Neuronal stem cell (in vitro differentiated cells): ENCODE measurements around the gene PRDM11.

Experiments
- DNase-seq: peaks from one replicate; pipeline ENCODE4 v3.0.0-alpha.2; 2013; ENCODE audit warnings: low spot score
- H2AFZ ChIP-seq: one replicate; pipeline ENCODE4 v1.6.1; 2013; ENCODE audit warnings: mild to moderate bottlenecking, low read length, inconsistent platforms
- H2AK5ac ChIP-seq: 2 replicates; pipeline ENCODE4 v1.6.1; 2013; ENCODE audit warnings: low read depth, mild to moderate bottlenecking, inconsistent platforms, low read length, moderate library complexity, mixed read lengths
- H2BK120ac ChIP-seq: 2 replicates; pipeline ENCODE4 v1.6.1; 2013; ENCODE audit warnings: low read depth, mild to moderate bottlenecking, inconsistent platforms, low read length, moderate library complexity, mixed read lengths
- H2BK12ac ChIP-seq: one replicate; pipeline ENCODE4 v1.6.1; 2013; ENCODE audit warnings: low read length, inconsistent platforms
- H2BK15ac ChIP-seq: 2 replicates; pipeline ENCODE4 v1.6.1; 2013; ENCODE audit warnings: mild to moderate bottlenecking, low read length, inconsistent platforms, mixed read lengths
- H2BK5ac ChIP-seq: one replicate; pipeline ENCODE4 v1.6.1; 2013; ENCODE audit warnings: inconsistent platforms, mild to moderate bottlenecking, low read length, moderate library complexity
- H3K14ac ChIP-seq: one replicate; pipeline ENCODE4 v1.6.1; 2013; ENCODE audit warnings: low read length, inconsistent platforms
- H3K18ac ChIP-seq: 2 replicates; pipeline ENCODE4 v1.6.1; 2013; ENCODE audit warnings: low read length, inconsistent platforms
- H3K23ac ChIP-seq: 2 replicates; pipeline ENCODE4 v1.6.1; 2013; ENCODE audit warnings: low read depth, mild to moderate bottlenecking, mixed read lengths, low read length, inconsistent platforms; ENCODE audit not compliant: poor library complexity
- H3K27ac ChIP-seq: replicated peaks from 3 replicates; pipeline ENCODE4 v1.5.1; 2013; ENCODE audit warnings: low read length, inconsistent platforms
- H3K27me3 ChIP-seq, 3 experiments: 2 replicates each; pipeline ENCODE4 v1.6.1; 2013; ENCODE audit warnings: low read length in 3 of 3, mild to moderate bottlenecking in 2 of 3, inconsistent platforms in 1 of 3, low read depth in 1 of 3, mixed read lengths in 1 of 3, moderate library complexity in 1 of 3; ENCODE audit not compliant: control insufficient read depth in 3 of 3, insufficient read depth in 3 of 3
- H3K36me3 ChIP-seq, 2 donors: replicated peaks in 1 of 2; 2 replicates each; pipeline ENCODE4 v1.6.1; 2013; ENCODE audit warnings: low read length in 2 of 2; ENCODE audit not compliant: control insufficient read depth in 2 of 2, insufficient read depth in 2 of 2
- H3K4ac ChIP-seq: 2 replicates; pipeline ENCODE4 v1.6.1; 2013; ENCODE audit warnings: inconsistent platforms, mild to moderate bottlenecking, low read length, moderate library complexity
- H3K4me1 ChIP-seq, 2 donors: 1 replicate in 1 of 2; 2 replicates in 1 of 2; pipeline ENCODE4 v1.6.1; 2013; ENCODE audit warnings: low read length in 2 of 2, low read depth in 1 of 2; ENCODE audit not compliant: control insufficient read depth in 2 of 2, insufficient read depth in 1 of 2
- H3K4me2 ChIP-seq: one replicate; pipeline ENCODE4 v1.6.1; 2013; ENCODE audit warnings: mild to moderate bottlenecking, low read length, inconsistent platforms; ENCODE audit not compliant: insufficient read depth, poor library complexity, severe bottlenecking
- H3K4me3 ChIP-seq, 2 donors: 2 replicates each; pipeline ENCODE4 v1.5.1; 2013; ENCODE audit warnings: low read length in 2 of 2, mild to moderate bottlenecking in 2 of 2, inconsistent platforms in 1 of 2, moderate library complexity in 1 of 2
- H3K79me1 ChIP-seq: one replicate; pipeline ENCODE4 v1.6.1; 2013; ENCODE audit warnings: low read depth, mild to moderate bottlenecking, inconsistent platforms, low read length, moderate library complexity
- H3K9ac ChIP-seq: one replicate; pipeline ENCODE4 v1.6.1; 2013; ENCODE audit warnings: mild to moderate bottlenecking, low read depth, low read length, inconsistent platforms; ENCODE audit not compliant: poor library complexity
- H3K9me3 ChIP-seq, 2 donors: replicated peaks in 1 of 2; 2 replicates each; pipeline versions ENCODE3 to v1.6.1; 2013; ENCODE audit warnings: low read length in 2 of 2, mild to moderate bottlenecking in 2 of 2, inconsistent platforms in 1 of 2, low read depth in 1 of 2, mixed read lengths in 1 of 2, moderate library complexity in 1 of 2; ENCODE audit not compliant: control insufficient read depth in 2 of 2, insufficient read depth in 1 of 2
- H4K8ac ChIP-seq: one replicate; pipeline ENCODE4 v1.6.1; 2013; ENCODE audit warnings: low read depth, mild to moderate bottlenecking, inconsistent platforms, low read length, moderate library complexity
- H4K91ac ChIP-seq: one replicate; pipeline ENCODE4 v1.6.1; 2013; ENCODE audit warnings: low read length, low read depth, mild to moderate bottlenecking, inconsistent platforms; ENCODE audit not compliant: poor library complexity
- WGBS, 2 donors: extraction: QIAGEN DNeasy Blood & Tissue Kit; methylation state at CpG; one replicate each; pipeline ENCODE4 v1.1.7; 2013; ENCODE audit warnings: missing lambda C conversion rate in 2 of 2, mixed read lengths in 1 of 2; ENCODE audit not compliant: insufficient read length in 2 of 2, insufficient replicate concordance in 1 of 2; ENCODE audit errors: extremely low coverage in 2 of 2; 5-methylcytosine and 5-hydroxymethylcytosine counted together

Gene PRDM11

GRCh38 chr11:45104790-45105084, 41.7 kb upstream of the PRDM11 start:
- Histone ChIP-seq H2BK15ac (no peak overlapping the region), H3K4me1 (peaks cover 0 to 7% of the 10 kb centered on the region in 2 donors), H3K23ac (no peak overlapping the region), H3K9ac (no peak overlapping the region), H3K79me1 (no peaks in the 10 kb centered on the region), H3K4me2 (no peak overlapping the region), H3K4ac (no peak overlapping the region), H2AK5ac (no peak overlapping the region), H2BK12ac (no peak overlapping the region), H4K91ac (no peak overlapping the region), H3K36me3 (no peaks in the 10 kb centered on the region), H2AFZ (no peak overlapping the region), H4K8ac (no peak overlapping the region), H2BK5ac (no peak overlapping the region), H3K4me3 (no peak overlapping the region), H2BK120ac (no peak overlapping the region), H3K14ac (no peak overlapping the region), H3K9me3 (no peaks in the 10 kb centered on the region), H3K18ac (no peak overlapping the region), H3K27me3 (peaks cover 0 to 4% (median under 1%) of the 10 kb centered on the region in 3 experiments), H3K27ac (no peak overlapping the region)
- WGBS, 2 donors = no CpG with 5 or more reads among the region's 4 CpGs
- DNase-seq = no peak

GRCh38 chr11:45105233-45105983, 41.0 kb upstream of the PRDM11 start:
- Histone ChIP-seq H4K8ac (no peak overlapping the region), H3K4ac (no peak overlapping the region), H3K27me3 (peaks cover 0 to 4% (median 1%) of the 10 kb centered on the region in 3 experiments), H2AK5ac (no peak overlapping the region), H3K9me3 (no peaks in the 10 kb centered on the region), H3K14ac (no peak overlapping the region), H3K4me2 (no peak overlapping the region), H2BK15ac (no peak overlapping the region), H2BK5ac (no peak overlapping the region), H3K18ac (no peak overlapping the region), H3K36me3 (no peaks in the 10 kb centered on the region), H4K91ac (no peak overlapping the region), H3K9ac (no peak overlapping the region), H2AFZ (no peak overlapping the region), H2BK12ac (no peak overlapping the region), H3K4me1 (peaks cover 0 to 6% of the 10 kb centered on the region in 2 donors), H3K27ac (no peak overlapping the region), H3K79me1 (no peaks in the 10 kb centered on the region), H3K23ac (no peak overlapping the region), H3K4me3 (no peak overlapping the region), H2BK120ac (no peak overlapping the region)
- DNase-seq = peak; percentile 79
- WGBS, 2 donors = no CpG with 5 or more reads among the region's 7 CpGs

GRCh38 chr11:45105984-45106375, 40.5 kb upstream of the PRDM11 start:
- peaks cover 0 to 4% (median 1%) of the 10 kb centered on the region in 3 experiments for H3K27me3 ChIP-seq
- H3K18ac ChIP-seq = no peak overlapping the region
- H3K27ac ChIP-seq = no peak overlapping the region
- no peak overlapping the region for H3K4me3 ChIP-seq
- no peaks in the 10 kb centered on the region for H3K36me3 ChIP-seq
- no peak overlapping the region for H4K91ac ChIP-seq
- H3K9me3 ChIP-seq = no peaks in the 10 kb centered on the region
- H3K4me2 ChIP-seq = no peak overlapping the region
- H3K79me1 ChIP-seq = no peaks in the 10 kb centered on the region
- H3K4ac ChIP-seq = no peak overlapping the region
- no peak overlapping the region for H4K8ac ChIP-seq
- H3K4me1 ChIP-seq = peaks cover 0 to 5% of the 10 kb centered on the region in 2 donors
- no peak overlapping the region for H2AK5ac ChIP-seq
- no peak overlapping the region for H3K14ac ChIP-seq
- no peak overlapping the region for H2AFZ ChIP-seq
- H3K9ac ChIP-seq = no peak overlapping the region
- no peak overlapping the region for H2BK120ac ChIP-seq
- WGBS, 2 donors = no CpG with 5 or more reads among the region's 8 CpGs
- H2BK12ac ChIP-seq = no peak overlapping the region
- DNase-seq = no peak
- no peak overlapping the region for H2BK5ac ChIP-seq
- no peak overlapping the region for H2BK15ac ChIP-seq
- no peak overlapping the region for H3K23ac ChIP-seq

GRCh38 chr11:45106440-45106839, 40.0 kb upstream of the PRDM11 start:
- H3K18ac ChIP-seq = peak overlapping the region; percentile 15
- H3K27me3 ChIP-seq = peaks cover 0 to 4% (median 1%) of the 10 kb centered on the region in 3 experiments
- H3K4me2 ChIP-seq = no peak overlapping the region
- peaks cover 0 to 5% of the 10 kb centered on the region in 2 donors for H3K4me1 ChIP-seq
- H3K4me3 ChIP-seq = no peak overlapping the region
- no peak overlapping the region for H3K9ac ChIP-seq
- no peak overlapping the region for H2BK15ac ChIP-seq
- H2BK12ac ChIP-seq = no peak overlapping the region
- H4K91ac ChIP-seq = no peak overlapping the region
- no peak overlapping the region for H3K27ac ChIP-seq
- DNase-seq = no peak
- H2AK5ac ChIP-seq = peak overlapping the region; percentile 24
- H3K14ac ChIP-seq = no peak overlapping the region
- no CpG with 5 or more reads among the region's 9 CpGs for WGBS, 2 donors
- no peak overlapping the region for H4K8ac ChIP-seq
- no peaks in the 10 kb centered on the region for H3K9me3 ChIP-seq
- no peaks in the 10 kb centered on the region for H3K79me1 ChIP-seq
- no peak overlapping the region for H2AFZ ChIP-seq
- H3K23ac ChIP-seq = no peak overlapping the region
- H2BK120ac ChIP-seq = no peak overlapping the region
- H3K4ac ChIP-seq = no peak overlapping the region
- no peaks in the 10 kb centered on the region for H3K36me3 ChIP-seq
- no peak overlapping the region for H2BK5ac ChIP-seq
